Stimulated activated CD4-positive, alpha-beta T cell treated with anti-CD3 and anti-CD28 coated beads, Interleukin-4, amount 100 ng/mL, for 48 hours (primary cell): ENCODE measurements around the gene PRDM10.
"Not testable (repeated sequence)": the region's sequence is repeated elsewhere in the genome, so short reads cannot be mapped to it uniquely, and the experiment has no call there.

Experiments
- DNase-seq, 2 donors: peaks; one replicate each; pipeline ENCODE4 v3.0.0-alpha.2; 2020; ENCODE audit warnings: low read depth in 2 of 2

Gene PRDM10

DNA sequence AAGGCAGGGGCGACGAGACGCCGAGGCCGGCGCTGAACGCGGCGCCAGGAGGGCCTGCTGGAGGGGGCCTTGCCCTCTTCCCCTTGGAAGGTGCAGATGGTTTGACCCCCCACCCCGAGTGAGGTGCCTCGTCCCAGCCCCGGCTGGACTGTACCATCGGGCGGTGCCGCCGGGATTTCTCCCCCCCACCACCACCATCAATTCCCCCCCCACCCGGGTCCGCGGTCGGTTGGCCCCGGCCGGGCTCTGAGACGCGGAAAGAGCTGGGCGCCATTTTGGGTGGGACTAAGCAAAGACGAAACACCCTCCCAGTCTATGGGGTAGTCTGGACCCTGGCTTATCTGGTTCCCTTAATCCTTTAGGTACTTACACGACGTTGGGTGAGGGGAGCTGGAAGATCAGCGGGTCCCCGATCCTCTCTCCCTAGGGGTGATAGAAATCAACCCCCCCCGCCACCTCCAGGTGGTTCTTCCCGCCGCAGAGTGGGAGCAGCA lies at the start of gene PRDM10:
TSS of gene PRDM10 (minus strand) at position 484 of the 494 bp plus-strand sequence. CDS start 41,871 bp downstream, outside the sequence.
- DNase-seq: peak; percentile 88

GRCh38 chr11:130051082-130051481 lies 48.4 kb upstream of the PRDM10 start:
- DNase-seq: no peak

GRCh38 chr11:130050257-130050656 lies 47.6 kb upstream of the PRDM10 start:
- no peak for DNase-seq

DNA sequence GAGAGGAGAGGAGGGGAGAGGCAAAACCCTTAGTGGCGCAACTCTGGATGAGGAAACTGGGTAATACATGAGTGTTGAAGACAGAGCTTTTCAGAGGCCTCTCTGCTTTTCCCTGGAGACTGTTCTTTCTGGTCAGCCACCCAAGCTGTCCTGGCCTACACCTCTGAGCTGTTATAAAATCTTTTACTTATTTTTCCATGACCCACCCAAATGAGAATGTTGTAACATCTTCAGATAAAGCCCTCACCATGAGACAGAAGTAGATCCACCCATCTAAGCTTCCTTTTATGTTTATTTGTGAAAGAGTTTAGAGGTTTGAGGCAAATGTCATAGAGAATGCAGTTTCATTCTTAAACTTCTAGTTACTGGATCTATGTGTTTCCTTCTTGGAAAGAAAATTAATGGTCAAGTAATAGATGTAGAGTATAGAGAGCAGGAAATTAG lies 46.7 kb upstream of the PRDM10 start:
- no peak for DNase-seq

GRCh38 chr11:130047141-130047540 lies 44.5 kb upstream of the PRDM10 start:
- no peak for DNase-seq

DNA sequence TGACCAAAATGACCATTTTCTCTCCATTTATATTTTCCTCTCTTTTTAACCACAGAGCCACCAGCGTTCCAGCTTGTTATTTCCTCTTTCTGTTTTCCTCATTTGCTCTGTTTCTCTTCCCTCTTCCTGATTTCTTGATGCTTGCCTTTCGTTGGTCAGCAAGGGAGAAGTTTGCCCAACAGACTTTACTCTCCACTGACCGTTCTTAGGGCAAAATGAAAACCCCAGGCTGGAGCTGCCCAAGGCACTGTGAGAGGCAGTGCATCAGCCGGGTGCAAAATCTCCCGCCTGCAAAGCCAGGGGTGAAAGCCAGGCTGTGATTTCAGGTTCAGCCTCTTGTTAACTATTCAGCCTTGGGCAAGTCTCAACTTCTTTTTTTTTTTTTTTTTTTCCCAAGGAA lies 40.9 kb upstream of the PRDM10 start:
- no peak for DNase-seq

GRCh38 chr11:130042093-130042591 lies 39.5 kb upstream of the PRDM10 start:
- DNase-seq: no peak

- DNase-seq: no peak
Observed at GRCh38 chr11:130040281-130040940, 37.8 kb upstream of the PRDM10 start.

- DNase-seq: no peak
Observed at GRCh38 chr11:130037881-130038585, 35.4 kb upstream of the PRDM10 start.

GRCh38 chr11:130037058-130037457 lies 34.4 kb upstream of the PRDM10 start:
- no peak for DNase-seq

DNA sequence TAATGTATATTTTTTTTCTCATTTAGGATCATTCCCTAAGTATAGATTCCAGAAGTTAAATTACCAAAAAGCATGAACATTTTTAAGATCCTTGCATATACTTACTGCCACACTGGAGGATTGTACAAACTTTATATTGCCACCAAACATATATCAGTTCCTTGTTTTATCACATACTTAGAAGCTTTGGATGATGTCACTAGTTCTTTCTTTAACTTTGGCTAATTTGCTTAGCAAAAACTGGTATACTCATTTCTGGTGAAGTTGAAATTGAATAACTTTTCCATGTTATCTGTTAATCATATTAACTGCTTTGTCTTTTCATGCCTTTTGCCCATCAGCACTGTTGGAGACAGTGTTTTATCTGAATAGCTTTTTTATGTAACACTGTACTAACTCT lies 31.6 kb upstream of the PRDM10 start:
- no peak for DNase-seq

DNA sequence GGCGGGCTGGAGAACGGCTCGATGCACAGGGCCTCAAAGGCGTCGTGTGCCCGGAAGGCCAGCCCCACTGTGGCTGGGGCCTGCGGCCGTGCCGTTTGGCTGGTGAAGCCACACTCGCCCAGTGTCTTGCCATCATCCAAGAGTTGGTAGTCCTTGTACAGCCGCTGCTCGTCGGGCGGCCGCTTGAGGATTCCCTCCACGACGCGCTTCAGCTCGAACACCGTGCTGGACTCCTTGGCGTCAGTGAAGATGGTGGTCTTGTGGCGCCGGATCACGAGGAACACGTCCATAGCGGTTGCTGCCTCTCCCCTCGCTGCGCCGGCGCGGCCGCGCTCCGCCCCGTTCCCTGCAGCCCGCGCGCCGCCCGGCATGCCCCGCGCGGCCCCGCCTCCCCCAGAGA lies 30.3 kb upstream of the PRDM10 start:
- no peak for DNase-seq

DNA sequence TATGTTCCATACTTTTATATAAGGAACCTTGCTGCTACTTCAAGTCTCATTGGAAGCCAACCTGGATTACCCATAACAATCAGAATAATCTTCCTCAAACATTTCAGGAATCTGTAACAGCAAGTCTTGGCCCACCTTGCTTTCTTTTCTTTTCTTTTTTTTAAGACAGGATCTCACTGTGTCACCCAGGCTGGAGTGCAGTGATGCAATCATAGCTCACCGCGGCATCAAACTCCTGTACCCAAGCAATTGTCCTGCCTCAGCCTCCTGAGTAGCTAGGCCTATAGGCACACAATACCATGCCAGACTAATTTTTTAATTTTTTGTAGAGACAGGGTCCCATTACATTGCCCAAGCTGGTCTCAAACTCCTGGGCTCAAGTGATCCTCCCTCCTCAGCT lies 29.3 kb upstream of the PRDM10 start:
- no peak for DNase-seq

DNA sequence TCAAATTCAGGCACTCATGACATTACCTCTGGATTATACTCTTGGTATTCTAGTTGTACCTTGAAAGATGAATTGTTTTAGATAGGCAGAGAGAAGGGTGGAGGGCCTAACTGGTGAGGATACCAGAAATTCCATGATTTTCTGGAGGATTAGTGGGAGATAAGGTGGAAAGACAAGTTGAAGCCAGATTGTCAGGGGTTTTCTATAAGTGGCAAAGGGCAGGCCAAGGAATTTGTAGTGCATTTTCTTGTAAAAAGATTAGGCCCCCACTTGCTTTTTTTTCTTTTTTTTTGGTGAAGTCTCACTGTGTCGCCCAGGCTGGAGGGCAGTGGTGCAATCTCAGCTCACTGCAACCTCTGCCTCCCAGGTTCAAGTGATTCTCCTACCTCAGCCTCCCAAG lies 28.4 kb upstream of the PRDM10 start:
- no peak for DNase-seq

- DNase-seq: no peak
Observed at GRCh38 chr11:130029137-130029536, 26.5 kb upstream of the PRDM10 start.

DNA sequence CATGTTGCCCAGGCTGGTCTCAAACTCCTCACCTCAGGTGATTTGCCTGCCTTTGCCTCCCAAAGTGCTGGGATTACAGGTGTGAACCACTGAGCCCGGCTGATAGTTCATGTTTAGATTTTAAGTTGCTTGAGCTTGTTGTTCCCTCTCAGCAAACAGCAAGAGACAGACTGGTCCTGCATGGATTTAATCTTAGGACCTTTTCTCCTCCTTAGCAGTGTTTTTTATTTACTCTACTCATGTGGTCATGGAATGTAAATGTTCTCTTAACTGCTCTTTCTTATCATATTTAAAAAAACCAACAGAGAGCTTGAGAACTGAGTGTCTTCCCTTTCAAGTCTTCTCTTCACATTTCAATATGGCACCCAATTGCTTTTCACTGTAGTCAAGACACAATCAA lies 22.7 kb upstream of the PRDM10 start:
- no peak for DNase-seq

DNA sequence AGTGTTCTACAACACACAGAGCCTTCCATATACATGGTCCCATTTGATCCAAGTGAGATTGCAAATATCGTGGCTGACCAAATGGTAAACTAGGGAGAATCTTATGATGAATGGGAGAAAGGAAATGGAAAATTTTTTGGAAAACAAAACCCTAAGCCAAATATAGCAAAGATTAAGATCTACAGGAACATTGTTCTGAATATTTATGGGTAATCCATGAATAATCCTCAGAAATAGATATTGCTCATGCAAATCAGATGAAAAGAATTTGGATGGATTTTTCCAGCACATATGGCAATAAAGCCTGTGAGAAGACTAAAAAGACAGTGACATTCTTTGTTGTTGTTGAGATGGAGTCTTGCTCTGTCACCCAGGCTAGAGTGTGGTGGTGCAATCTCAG lies 21.7 kb upstream of the PRDM10 start:
- DNase-seq: no peak

GRCh38 chr11:130023204-130023603 lies 20.6 kb upstream of the PRDM10 start:
- no peak for DNase-seq

GRCh38 chr11:130022799-130023198 lies 20.2 kb upstream of the PRDM10 start:
- DNase-seq: no peak

DNA sequence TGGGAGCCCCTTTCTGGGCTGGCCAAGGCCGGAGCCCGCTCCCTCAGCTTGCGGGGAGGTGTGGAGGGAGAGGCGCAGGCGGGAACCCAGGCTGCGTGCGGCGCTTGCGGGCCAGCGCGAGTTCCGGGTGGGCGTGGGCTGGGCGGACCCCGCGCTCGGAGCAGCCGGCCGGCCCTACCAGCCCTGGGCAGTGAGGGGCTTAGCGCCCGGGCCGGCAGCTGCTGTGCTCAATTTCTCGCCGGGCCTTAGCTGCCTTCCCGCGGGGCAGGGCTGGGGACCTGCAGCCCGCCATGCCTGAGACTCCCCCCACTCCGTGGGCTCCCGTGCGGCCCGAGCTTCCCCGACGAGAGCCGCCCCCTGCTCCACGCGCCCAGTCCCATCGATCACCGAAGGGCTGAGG lies 19.0 kb upstream of the PRDM10 start:
- DNase-seq: not testable (repeated sequence)

DNA sequence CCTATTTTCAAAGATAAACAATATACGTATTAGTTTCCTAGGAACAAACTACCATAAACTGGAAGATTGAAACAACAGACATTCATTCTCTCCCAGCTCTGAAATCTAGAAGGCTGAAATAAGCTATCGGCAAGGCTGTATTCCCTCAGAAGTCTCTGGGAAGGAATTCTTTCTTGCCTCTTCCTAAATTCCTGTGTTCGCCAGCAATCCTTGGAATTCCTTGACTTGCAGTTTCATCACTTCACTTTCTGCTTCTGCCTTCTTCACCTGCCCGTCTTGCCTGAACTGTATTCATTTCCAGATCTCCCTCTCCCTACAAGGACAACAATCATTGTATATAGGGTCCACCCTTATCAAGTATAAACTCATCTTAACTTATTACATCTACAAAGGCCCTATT lies 17.7 kb upstream of the PRDM10 start:
- DNase-seq: no peak

DNA sequence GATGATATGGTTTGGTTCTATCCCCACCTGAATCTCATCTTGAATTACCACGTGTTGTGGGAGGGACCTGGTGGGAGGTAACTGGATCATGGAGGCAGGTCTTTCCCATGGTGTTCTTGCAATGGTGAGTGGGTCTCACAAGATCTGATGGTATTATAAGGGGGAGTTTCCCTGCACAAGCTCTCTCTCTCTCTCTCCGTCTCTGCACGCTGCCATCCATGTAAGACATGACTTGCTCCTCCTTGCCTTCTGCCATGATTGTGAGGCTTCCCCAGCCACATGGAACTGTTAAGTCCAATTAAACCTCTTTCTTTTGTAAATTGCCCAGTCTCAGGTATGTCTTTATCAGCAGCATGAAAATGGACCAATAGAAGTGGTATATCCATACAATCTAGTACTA lies 13.2 kb upstream of the PRDM10 start:
- not testable (repeated sequence) for DNase-seq

DNA sequence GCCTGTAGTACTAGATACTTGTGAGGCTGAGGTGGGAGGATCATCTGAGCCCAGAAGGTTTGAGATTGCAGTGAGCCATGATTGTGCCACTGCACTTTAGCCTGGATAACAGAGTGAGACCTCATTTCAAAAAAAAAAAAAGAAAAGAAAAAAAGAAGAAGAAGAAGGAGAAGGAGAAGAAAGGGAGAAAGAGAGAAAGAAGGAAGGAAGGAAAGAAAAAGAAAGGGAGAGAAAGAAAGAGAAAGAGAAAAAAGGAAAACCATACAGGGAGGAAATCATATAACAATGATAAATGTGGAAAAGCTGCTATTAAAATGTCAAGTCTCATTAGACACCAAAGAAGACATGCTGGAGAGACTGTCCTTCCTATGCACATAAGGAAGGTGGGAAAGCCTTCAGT lies 5.7 kb upstream of the PRDM10 start:
- no peak for DNase-seq
